Ovary (tissue), 3 donors: Measurements from ENCODE around the gene ARHGEF39.

Source experiments
- EP300 ChIP-seq: sonication (generic); formaldehyde crosslinking; IDR thresholded peaks from one replicate; pipeline ENCODE4 v1.6.1; 2017; ENCODE audit warnings: antibody characterized with exemption
- POLR2A ChIP-seq: fragments of 450-650 bp; IDR thresholded peaks from one replicate; pipeline ENCODE4 v1.6.1; 2017; ENCODE audit warnings: antibody characterized with exemption, mild to moderate bottlenecking, moderate library complexity
- TF ChIP-seq, protein P1 (sequence below), 3 donors: fragments of 450-650 bp in 2 of 3; fragments of 200-600 bp in 1 of 3; IDR thresholded peaks; one replicate each; pipeline versions ENCODE4 v1.5.1 to v1.8.0; 2016 to 2022; ENCODE audit warnings: antibody characterized with exemption in 3 of 3, mild to moderate bottlenecking in 1 of 3
- donor health status: DM: no; HTN: no; CAD: no.

DNA sequence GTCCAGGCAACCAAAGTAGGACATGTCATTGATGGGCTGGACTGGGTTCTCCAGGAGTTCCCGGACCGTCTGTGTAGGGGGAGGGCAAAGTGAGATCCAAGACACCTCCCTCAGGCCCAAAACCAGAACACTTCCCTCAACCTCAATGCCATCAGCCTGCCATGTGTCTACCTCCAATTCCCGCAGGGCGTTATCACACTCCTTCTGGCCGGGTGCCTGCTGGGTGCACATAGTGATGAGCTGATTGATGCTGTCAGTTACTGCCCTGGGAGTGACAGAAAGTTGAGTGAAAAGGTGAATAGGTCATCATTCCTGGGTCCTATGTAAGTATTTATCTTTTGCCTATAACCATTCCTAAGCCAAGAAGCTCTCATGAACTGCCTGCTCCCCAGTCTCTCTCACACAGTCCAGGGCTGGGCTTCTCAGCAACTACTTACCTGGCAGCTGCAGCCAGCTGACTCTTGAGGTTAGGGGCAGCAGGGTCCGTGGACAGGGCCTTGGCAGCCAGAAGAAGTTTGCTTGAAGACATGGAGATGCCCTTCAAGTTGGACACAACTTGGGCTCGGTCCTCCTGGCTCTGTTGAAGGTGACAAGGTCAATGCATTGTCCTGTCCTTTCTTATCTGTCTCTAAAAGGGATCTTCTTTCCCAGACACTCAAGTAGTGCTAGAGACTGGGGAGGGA, 46.0 kb upstream of the ARHGEF39 start:
- TF ChIP-seq POLR2A (no peak), EP300 (no peak)
- TF ChIP-seq, protein P1, sequence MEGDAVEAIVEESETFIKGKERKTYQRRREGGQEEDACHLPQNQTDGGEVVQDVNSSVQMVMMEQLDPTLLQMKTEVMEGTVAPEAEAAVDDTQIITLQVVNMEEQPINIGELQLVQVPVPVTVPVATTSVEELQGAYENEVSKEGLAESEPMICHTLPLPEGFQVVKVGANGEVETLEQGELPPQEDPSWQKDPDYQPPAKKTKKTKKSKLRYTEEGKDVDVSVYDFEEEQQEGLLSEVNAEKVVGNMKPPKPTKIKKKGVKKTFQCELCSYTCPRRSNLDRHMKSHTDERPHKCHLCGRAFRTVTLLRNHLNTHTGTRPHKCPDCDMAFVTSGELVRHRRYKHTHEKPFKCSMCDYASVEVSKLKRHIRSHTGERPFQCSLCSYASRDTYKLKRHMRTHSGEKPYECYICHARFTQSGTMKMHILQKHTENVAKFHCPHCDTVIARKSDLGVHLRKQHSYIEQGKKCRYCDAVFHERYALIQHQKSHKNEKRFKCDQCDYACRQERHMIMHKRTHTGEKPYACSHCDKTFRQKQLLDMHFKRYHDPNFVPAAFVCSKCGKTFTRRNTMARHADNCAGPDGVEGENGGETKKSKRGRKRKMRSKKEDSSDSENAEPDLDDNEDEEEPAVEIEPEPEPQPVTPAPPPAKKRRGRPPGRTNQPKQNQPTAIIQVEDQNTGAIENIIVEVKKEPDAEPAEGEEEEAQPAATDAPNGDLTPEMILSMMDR (IDR thresholded peaks at IDR 0.05), result no peak
